ENCODE measurements around the gene DENND5A. TPM values are rescaled to one million over a fixed set of nuclear protein-coding genes. Genes with fewer than 3 reads are reported as not detected.

DENND5A gene
- total RNA-seq, 6 experiments from 2014 or later: 14.4 to 38.7 (median 20.4) TPM

- Histone ChIP-seq H3K27me3 (no peaks in the 10 kb centered on the region), H3K9me3 (no peaks in the 10 kb centered on the region), H3K4me3 (no peak overlapping the region), H3K36me3 (peaks cover 5 to 73% (median 8%) of the 10 kb centered on the region in 4 donors), H3K27ac (no peak overlapping the region), H3K4me1 (no peaks in the 10 kb centered on the region)
- 90% methylated on average over 2 of the region's 2 CpGs for WGBS (ENCODE audit: insufficient coverage, low coverage, low lambda C conversion rate, missing lambda C conversion rate)
- TF ChIP-seq CTCF (IDR thresholded peaks at IDR 0.05) (no peak), POLR2A (IDR thresholded peaks at IDR 0.05) (no peak)
- DNase-seq (no peak), ATAC-seq (no peak)
- intact Hi-C loops (cut with DNase I): no loop called here
Measured at GRCh38 chr11:9148727-9149126, 116.4 kb downstream of the DENND5A start.

GRCh38 chr11:9148035-9148434 is 117.1 kb downstream of the DENND5A start:
- H3K4me1 ChIP-seq: no peaks in the 10 kb centered on the region
- H3K36me3 ChIP-seq: peaks cover 8 to 78% (median 10%) of the 10 kb centered on the region in 4 donors
- ATAC-seq: no peak
- DNase-seq: no peak
- no peaks in the 10 kb centered on the region for H3K27me3 ChIP-seq
- 100% methylated on average over 1 of the region's 2 CpGs for whole genome bisulfite sequencing (ENCODE audit: insufficient coverage, low coverage, low lambda C conversion rate, missing lambda C conversion rate)
- TF ChIP-seq POLR2A (IDR thresholded peaks at IDR 0.05) (no peak), CTCF (IDR thresholded peaks at IDR 0.05) (no peak)
- no peak overlapping the region for H3K27ac ChIP-seq
- no peaks in the 10 kb centered on the region for H3K9me3 ChIP-seq
- H3K4me3 ChIP-seq: no peak overlapping the region
- intact Hi-C loops (cut with DNase I): no loop called here

GRCh38 chr11:9146477-9146876 is 118.7 kb downstream of the DENND5A start:
- Histone ChIP-seq H3K9me3 (no peaks in the 10 kb centered on the region), H3K27me3 (no peaks in the 10 kb centered on the region), H3K36me3 (peaks cover 8 to 84% (median 14%) of the 10 kb centered on the region in 4 donors), H3K4me1 (no peaks in the 10 kb centered on the region), H3K27ac (no peak overlapping the region), H3K4me3 (no peak overlapping the region)
- intact Hi-C loops (cut with DNase I): no loop called here
- no peak for TF ChIP-seq CTCF (IDR thresholded peaks at IDR 0.05)
- no peak for TF ChIP-seq POLR2A (IDR thresholded peaks at IDR 0.05)
- WGBS (ENCODE audit: insufficient coverage, low coverage, low lambda C conversion rate, missing lambda C conversion rate): no CpG with 5 or more reads among the region's 2 CpGs
- DNase-seq (no peak), ATAC-seq (no peak)

GRCh38 chr11:9145283-9145682 is 119.9 kb downstream of the DENND5A start:
- Histone ChIP-seq H3K36me3 (peaks cover 1 to 78% (median 12%) of the 10 kb centered on the region in 4 donors), H3K4me1 (peaks cover 0 to 3% (median 2%) of the 10 kb centered on the region in 4 donors), H3K27me3 (no peaks in the 10 kb centered on the region), H3K9me3 (no peaks in the 10 kb centered on the region), H3K4me3 (no peak overlapping the region), H3K27ac (no peak overlapping the region)
- no peak for DNase-seq
- no peak for ATAC-seq
- TF ChIP-seq CTCF (IDR thresholded peaks at IDR 0.05) (no peak), POLR2A (IDR thresholded peaks at IDR 0.05) (no peak)
- intact Hi-C loops (cut with DNase I): no loop called here
- WGBS (ENCODE audit: insufficient coverage, low coverage, low lambda C conversion rate, missing lambda C conversion rate): no CpG with 5 or more reads among the region's 2 CpGs

GRCh38 chr11:9144828-9145227 is 120.3 kb downstream of the DENND5A start:
- WGBS (ENCODE audit: insufficient coverage, low coverage, low lambda C conversion rate, missing lambda C conversion rate): 88% methylated on average over 1 of the region's 2 CpGs
- TF ChIP-seq CTCF (IDR thresholded peaks at IDR 0.05) (no peak), POLR2A (IDR thresholded peaks at IDR 0.05) (no peak)
- intact Hi-C loops (cut with DNase I): no loop called here
- no peaks in the 10 kb centered on the region for H3K9me3 ChIP-seq
- no peaks in the 10 kb centered on the region for H3K27me3 ChIP-seq
- ATAC-seq (no peak), DNase-seq (no peak)
- H3K4me1 ChIP-seq: peaks cover 0 to 8% (median 4%) of the 10 kb centered on the region in 4 donors
- H3K4me3 ChIP-seq: no peak overlapping the region
- H3K36me3 ChIP-seq: peaks cover 0 to 73% (median 10%) of the 10 kb centered on the region in 4 donors
- H3K27ac ChIP-seq: no peak overlapping the region

Measured in right lobe of liver (tissue), 6 donors.